Mesenchymal stem cell (in vitro differentiated cells and primary cell): Measurements from ENCODE around the gene MAGEB17.

Source experiments
- DNase-seq: peaks from one replicate; pipeline ENCODE4 v3.0.0-alpha.2; 2013
- H2AFZ ChIP-seq: one replicate; pipeline ENCODE4 v1.6.1; 2013; ENCODE audit warnings: low read depth, mild to moderate bottlenecking, control low read depth, inconsistent platforms, low read length, moderate library complexity
- H2AK5ac ChIP-seq: 2 replicates; pipeline ENCODE4 v1.6.1; 2013; ENCODE audit warnings: low read length, moderate library complexity, mild to moderate bottlenecking, inconsistent platforms; ENCODE audit not compliant: severe bottlenecking
- H2BK120ac ChIP-seq: one replicate; pipeline ENCODE4 v1.6.1; 2013; ENCODE audit warnings: low read depth, mild to moderate bottlenecking, inconsistent platforms, low read length, moderate library complexity
- H2BK12ac ChIP-seq, 2 experiments: one replicate each; pipeline ENCODE4 v1.6.1; 2013; ENCODE audit warnings: inconsistent platforms in 2 of 2, low read length in 2 of 2, mild to moderate bottlenecking in 2 of 2, moderate library complexity in 2 of 2, control low read depth in 1 of 2
- H2BK15ac ChIP-seq: one replicate; pipeline ENCODE4 v1.6.1; 2013; ENCODE audit warnings: mild to moderate bottlenecking, low read depth, inconsistent platforms; ENCODE audit not compliant: poor library complexity, severe bottlenecking
- H2BK5ac ChIP-seq: 2 replicates; pipeline ENCODE4 v1.6.1; 2013; ENCODE audit warnings: low read depth, mild to moderate bottlenecking, low read length, control low read depth, inconsistent platforms; ENCODE audit not compliant: poor library complexity, severe bottlenecking
- H3K14ac ChIP-seq, 2 experiments: one replicate each; pipeline ENCODE4 v1.6.1; 2013; ENCODE audit warnings: inconsistent platforms in 2 of 2, low read length in 2 of 2, control low read depth in 1 of 2, mild to moderate bottlenecking in 1 of 2, moderate library complexity in 1 of 2
- H3K18ac ChIP-seq, 2 experiments: one replicate each; pipeline ENCODE4 v1.6.1; 2013; ENCODE audit warnings: inconsistent platforms in 2 of 2, low read length in 2 of 2, control low read depth in 1 of 2, low read depth in 1 of 2, mild to moderate bottlenecking in 1 of 2
- H3K23ac ChIP-seq, 2 experiments: one replicate each; pipeline ENCODE4 v1.6.1; 2013; ENCODE audit warnings: inconsistent platforms in 2 of 2, low read length in 2 of 2, mild to moderate bottlenecking in 2 of 2, moderate library complexity in 2 of 2, control low read depth in 1 of 2
- H3K27ac ChIP-seq: 2 replicates; pipeline ENCODE4 v1.5.1; 2013; ENCODE audit warnings: mild to moderate bottlenecking, moderate library complexity, low read length, control low read depth, inconsistent platforms; ENCODE audit not compliant: poor library complexity, severe bottlenecking
- H3K27me3 ChIP-seq, 2 experiments: 2 replicates each; pipeline versions ENCODE4 v1.6.1 to v1.7.0; 2013; ENCODE audit warnings: low read length in 2 of 2, mild to moderate bottlenecking in 2 of 2, moderate library complexity in 2 of 2, control low read depth in 1 of 2, inconsistent platforms in 1 of 2; ENCODE audit not compliant: control insufficient read depth in 1 of 2, insufficient read depth in 1 of 2
- H3K36me3 ChIP-seq, 2 experiments: 2 replicates each; pipeline versions ENCODE4 v1.6.1 to v1.7.0; 2013; ENCODE audit warnings: low read length in 2 of 2, control low read depth in 1 of 2, inconsistent platforms in 1 of 2, low read depth in 1 of 2, mild to moderate bottlenecking in 1 of 2; ENCODE audit not compliant: insufficient read depth in 2 of 2, control insufficient read depth in 1 of 2
- H3K4ac ChIP-seq, 2 experiments: one replicate each; pipeline ENCODE4 v1.6.1; 2013; ENCODE audit warnings: inconsistent platforms in 2 of 2, low read length in 2 of 2, mild to moderate bottlenecking in 2 of 2, moderate library complexity in 2 of 2, control low read depth in 1 of 2, low read depth in 1 of 2
- H3K4me1 ChIP-seq: 2 replicates; pipeline ENCODE4 v1.6.1; 2013; ENCODE audit warnings: low read depth, low read length, control low read depth; ENCODE audit not compliant: control insufficient read depth, insufficient read depth
- H3K4me2 ChIP-seq: 2 replicates; pipeline ENCODE4 v1.6.1; 2013; ENCODE audit warnings: low read length, mild to moderate bottlenecking, inconsistent platforms; ENCODE audit not compliant: poor library complexity, severe bottlenecking
- H3K4me3 ChIP-seq, 2 experiments: 2 replicates each; pipeline versions ENCODE4 v1.5.1 to v1.7.0; 2013; ENCODE audit warnings: low read length in 2 of 2, mild to moderate bottlenecking in 2 of 2, control low read depth in 1 of 2, low read depth in 1 of 2; ENCODE audit not compliant: insufficient read depth in 1 of 2
- H3K79me1 ChIP-seq: replicated peaks from 2 replicates; pipeline ENCODE4 v1.6.1; 2013; ENCODE audit warnings: mild to moderate bottlenecking, control low read depth, low read length, inconsistent platforms; ENCODE audit not compliant: poor library complexity, severe bottlenecking
- H3K9ac ChIP-seq: 2 replicates; pipeline ENCODE4 v1.7.0; 2013; ENCODE audit warnings: mild to moderate bottlenecking, low read length, moderate library complexity
- H3K9me3 ChIP-seq: 2 replicates; pipeline ENCODE4 v1.7.0; 2013; ENCODE audit warnings: mild to moderate bottlenecking, low read length; ENCODE audit not compliant: control insufficient read depth
- H4K8ac ChIP-seq: one replicate; pipeline ENCODE4 v1.6.1; 2013; ENCODE audit warnings: inconsistent platforms, mild to moderate bottlenecking, low read length, moderate library complexity
- H4K91ac ChIP-seq: one replicate; pipeline ENCODE4 v1.6.1; 2013; ENCODE audit warnings: mild to moderate bottlenecking, low read length, inconsistent platforms
- WGBS: methylation state at CpG from one replicate; pipeline ENCODE4 v1.1.7; 2013; ENCODE audit warnings: mixed read lengths; 5-methylcytosine and 5-hydroxymethylcytosine counted together

Gene MAGEB17

GRCh38 chrX:16215660-16216059 lies 48.4 kb downstream of the MAGEB17 start:
- Histone ChIP-seq H2BK12ac (no peak overlapping the region), H2BK5ac (no peak overlapping the region), H3K23ac (no peak overlapping the region), H4K91ac (no peak overlapping the region), H3K79me1 (no peaks in the 10 kb centered on the region), H3K4me2 (no peak overlapping the region), H4K8ac (no peak overlapping the region), H3K4me1 (no peaks in the 10 kb centered on the region), H3K14ac (no peak overlapping the region), H2BK15ac (no peak overlapping the region), H3K27me3 (peaks cover 0 to 3% of the 10 kb centered on the region in 2 experiments), H3K4me3 (no peak overlapping the region), H3K27ac (no peak overlapping the region), H3K9me3 (no peaks in the 10 kb centered on the region), H2AFZ (no peak overlapping the region), H3K18ac (no peak overlapping the region), H2BK120ac (no peak overlapping the region), H3K9ac (no peak overlapping the region), H3K36me3 (no peaks in the 10 kb centered on the region), H2AK5ac (no peak overlapping the region), H3K4ac (no peak overlapping the region)
- WGBS = 80% methylated on average over 1 of the region's 1 CpG
- no peak for DNase-seq
